Stimulated activated naive CD8-positive, alpha-beta T cell treated with anti-CD3 and anti-CD28 coated beads, Interleukin-15, Interleukin-2, amounts not matched to agents 100 ng/mL and 50 ng/mL, for 24 hours (primary cell): Measurements from ENCODE around the gene ATP6V0A4.

Experiments
- H3K27ac Mint-ChIP-seq: one replicate; pipeline ENCODE4 v1.8.0; 2021; ENCODE audit warnings: mild to moderate bottlenecking, mixed read lengths
- H3K27me3 Mint-ChIP-seq: one replicate; pipeline ENCODE4 v1.8.0; 2021; ENCODE audit warnings: mixed read lengths
- H3K36me3 Mint-ChIP-seq: one replicate; pipeline ENCODE4 v1.8.0; 2021; ENCODE audit warnings: low read depth, mixed read lengths
- H3K4me1 Mint-ChIP-seq: one replicate; pipeline ENCODE4 v1.8.0; 2021; ENCODE audit warnings: low read depth, mixed read lengths
- H3K4me3 Mint-ChIP-seq: one replicate; pipeline ENCODE4 v1.8.0; 2021; ENCODE audit warnings: mild to moderate bottlenecking, mixed read lengths
- H3K9me3 Mint-ChIP-seq: one replicate; pipeline ENCODE4 v1.8.0; 2021; ENCODE audit warnings: mixed read lengths

The ATP6V0A4 gene

DNA sequence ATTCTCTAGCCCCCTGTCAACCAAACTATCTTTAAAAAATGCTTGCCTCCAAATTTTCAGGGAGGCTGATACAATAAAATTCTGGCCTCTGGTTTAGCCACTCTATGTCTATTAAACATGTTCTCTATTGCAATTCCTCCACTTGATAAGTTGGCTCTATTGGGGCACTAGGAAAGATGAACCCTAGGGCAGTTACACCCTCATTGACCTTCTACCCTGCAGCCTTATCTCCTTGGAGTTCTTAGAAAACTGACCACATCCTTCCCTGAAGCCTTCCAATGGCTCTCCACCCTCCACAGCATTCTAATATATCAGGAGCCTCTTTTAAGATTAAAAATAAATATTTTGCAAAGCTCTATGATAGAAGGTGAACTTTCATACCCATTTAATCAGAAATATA lies 127.4 kb downstream of the ATP6V0A4 start:
- Mint-ChIP-seq H3K27ac (no peak overlapping the region), H3K9me3 (no peaks in the 10 kb centered on the region), H3K36me3 (no peaks in the 10 kb centered on the region), H3K4me1 (peaks cover 14% of the 10 kb centered on the region), H3K4me3 (no peak overlapping the region), H3K27me3 (peaks cover 11% of the 10 kb centered on the region)

DNA sequence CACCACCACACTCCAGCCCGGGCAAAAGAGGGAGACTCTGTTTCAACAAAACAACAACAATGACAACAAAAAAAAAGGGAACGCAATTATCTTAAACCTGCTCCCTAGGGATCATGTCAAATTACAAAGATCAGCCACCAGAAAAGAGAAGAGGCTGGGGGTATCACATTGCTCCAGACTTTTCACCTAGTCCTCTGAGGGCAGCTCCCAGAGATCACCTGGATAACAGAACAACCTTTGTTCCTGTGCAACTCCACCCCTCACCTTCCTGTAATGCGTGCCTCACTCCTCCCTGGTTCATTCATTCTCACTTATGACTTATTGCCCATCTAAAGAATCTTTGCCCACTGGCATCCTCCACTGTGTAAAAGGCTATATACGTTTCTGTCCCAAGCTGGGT lies 128.6 kb downstream of the ATP6V0A4 start:
- Mint-ChIP-seq H3K4me1 (peaks cover 14% of the 10 kb centered on the region), H3K27me3 (peaks cover 15% of the 10 kb centered on the region), H3K4me3 (no peak overlapping the region), H3K27ac (no peak overlapping the region), H3K36me3 (no peaks in the 10 kb centered on the region), H3K9me3 (no peaks in the 10 kb centered on the region)

DNA sequence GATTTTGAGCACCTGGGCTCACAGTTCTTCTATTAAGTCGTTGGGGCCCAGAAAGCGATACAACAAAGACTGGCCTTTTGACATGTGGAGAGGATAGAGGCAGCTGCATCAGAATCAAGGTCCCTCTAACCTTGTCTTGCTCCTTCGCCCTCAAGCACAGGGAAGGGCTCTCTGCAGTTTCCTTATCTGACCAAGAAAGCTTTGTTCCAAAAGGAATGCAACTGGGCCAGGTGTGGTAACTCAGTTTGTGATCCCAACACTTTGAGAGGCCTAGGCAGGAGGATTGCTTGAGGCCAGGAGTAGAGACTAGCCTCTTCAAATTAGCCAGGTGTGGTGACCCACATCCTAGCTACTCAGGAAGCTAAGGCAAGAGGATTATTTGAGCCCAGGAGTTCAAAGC lies 129.1 kb downstream of the ATP6V0A4 start:
- Mint-ChIP-seq H3K4me1 (peaks cover 18% of the 10 kb centered on the region), H3K27ac (no peak overlapping the region), H3K36me3 (no peaks in the 10 kb centered on the region), H3K4me3 (no peak overlapping the region), H3K27me3 (peaks cover 15% of the 10 kb centered on the region), H3K9me3 (no peaks in the 10 kb centered on the region)

DNA sequence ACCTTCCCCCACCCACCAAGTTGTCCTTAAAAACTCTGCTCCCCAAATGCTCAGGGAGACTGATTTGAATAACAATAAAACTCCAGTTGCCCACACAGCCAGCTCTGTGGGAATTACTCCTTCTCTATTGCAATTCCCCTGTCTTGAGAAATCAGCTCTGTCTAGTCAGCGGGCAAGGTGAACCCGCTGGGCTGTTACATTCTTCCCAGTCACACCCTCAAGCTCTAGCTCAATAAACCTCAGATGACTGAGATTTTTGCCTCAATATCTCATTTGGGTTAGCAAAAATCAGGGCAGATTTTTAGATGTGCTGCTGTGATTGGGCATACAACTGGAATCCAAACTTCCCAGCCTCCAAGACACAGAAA lies 129.8 kb downstream of the ATP6V0A4 start:
- Mint-ChIP-seq H3K36me3 (no peaks in the 10 kb centered on the region), H3K27ac (no peak overlapping the region), H3K9me3 (no peaks in the 10 kb centered on the region), H3K4me1 (peaks cover 21% of the 10 kb centered on the region), H3K27me3 (peaks cover 15% of the 10 kb centered on the region), H3K4me3 (no peak overlapping the region)

DNA sequence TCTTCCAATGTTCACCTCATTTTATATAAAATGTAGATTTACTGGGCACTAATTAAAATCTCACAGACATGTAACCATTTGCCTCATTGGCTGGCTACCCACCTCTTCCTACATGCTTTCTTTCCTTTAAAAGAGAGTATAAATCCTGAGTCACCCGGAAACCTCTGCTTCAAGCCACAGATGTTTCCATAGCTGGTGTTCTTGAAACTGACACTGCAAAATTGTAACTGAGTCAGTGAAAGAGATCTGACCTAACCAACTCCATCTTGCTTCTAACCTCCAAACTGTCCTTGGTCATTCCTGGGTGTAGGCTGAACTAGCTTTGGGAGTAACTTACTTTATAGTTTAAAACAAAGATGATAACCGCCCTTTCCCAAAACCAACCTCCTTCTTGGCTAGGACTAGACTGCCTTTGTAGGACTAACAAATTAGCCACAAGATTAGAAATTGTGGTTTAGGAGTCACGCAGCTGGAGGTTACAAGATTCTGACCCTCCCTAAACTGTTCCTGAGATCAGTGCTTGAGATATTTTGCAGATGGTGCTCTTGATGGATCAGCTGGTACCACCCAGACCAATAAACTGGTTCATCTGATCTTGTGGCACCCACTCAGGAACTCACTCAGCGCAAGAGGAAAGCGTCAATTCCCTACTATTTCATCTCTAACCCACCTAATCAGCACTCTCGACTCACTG lies 130.3 kb downstream of the ATP6V0A4 start:
- Mint-ChIP-seq H3K4me1 (peaks cover 21% of the 10 kb centered on the region), H3K27ac (no peak overlapping the region), H3K4me3 (no peak overlapping the region), H3K9me3 (no peaks in the 10 kb centered on the region), H3K36me3 (no peaks in the 10 kb centered on the region), H3K27me3 (peaks cover 15% of the 10 kb centered on the region)

DNA sequence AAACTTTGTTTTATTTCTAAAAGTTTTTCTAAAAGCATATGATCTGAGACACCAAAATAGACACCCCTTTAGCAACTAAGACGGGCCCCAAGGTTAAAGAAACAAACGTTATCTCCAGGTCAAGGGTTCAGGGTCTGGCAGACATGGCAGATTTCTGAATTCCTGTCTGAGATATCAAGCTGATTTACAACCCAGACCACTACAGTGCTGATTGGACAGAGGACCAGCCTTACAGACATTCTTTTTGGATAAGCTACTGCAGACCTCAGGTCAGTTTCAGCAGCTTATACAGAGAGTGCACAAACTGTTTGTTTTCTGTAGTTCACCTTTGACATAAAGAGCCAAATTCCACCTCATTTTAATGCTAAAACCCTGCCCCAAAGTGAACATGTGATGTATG lies 131.6 kb downstream of the ATP6V0A4 start:
- Mint-ChIP-seq H3K27ac (no peak overlapping the region), H3K27me3 (peaks cover 17% of the 10 kb centered on the region), H3K36me3 (no peaks in the 10 kb centered on the region), H3K4me3 (no peak overlapping the region), H3K4me1 (peaks cover 21% of the 10 kb centered on the region), H3K9me3 (no peaks in the 10 kb centered on the region)

DNA sequence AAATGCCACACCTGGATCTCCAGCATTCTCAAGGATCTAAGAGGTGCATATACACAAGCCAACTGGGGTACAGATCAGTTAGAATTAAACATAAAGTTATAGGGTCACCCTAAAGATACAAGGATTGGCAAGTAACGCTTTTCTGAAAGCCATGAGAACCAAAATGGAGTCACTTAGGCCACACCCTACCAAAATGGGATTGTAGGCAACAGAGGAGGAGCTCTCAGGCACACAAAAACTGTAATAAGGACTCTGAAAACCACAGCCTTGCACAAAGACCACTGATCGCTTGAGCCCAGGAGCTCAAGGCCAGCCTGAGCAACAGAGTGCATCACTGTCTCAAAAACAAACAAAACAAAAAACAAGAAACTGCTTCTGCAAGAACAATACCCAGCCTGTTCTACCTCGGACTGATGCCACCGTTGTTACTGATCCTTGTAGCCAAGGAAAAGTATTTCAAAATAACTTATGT lies 132.3 kb downstream of the ATP6V0A4 start:
- H3K9me3 Mint-ChIP-seq: no peaks in the 10 kb centered on the region
- H3K4me1 Mint-ChIP-seq: peaks cover 21% of the 10 kb centered on the region
- no peak overlapping the region for H3K27ac Mint-ChIP-seq
- H3K4me3 Mint-ChIP-seq: no peak overlapping the region
- peaks cover 20% of the 10 kb centered on the region for H3K27me3 Mint-ChIP-seq
- no peaks in the 10 kb centered on the region for H3K36me3 Mint-ChIP-seq

DNA sequence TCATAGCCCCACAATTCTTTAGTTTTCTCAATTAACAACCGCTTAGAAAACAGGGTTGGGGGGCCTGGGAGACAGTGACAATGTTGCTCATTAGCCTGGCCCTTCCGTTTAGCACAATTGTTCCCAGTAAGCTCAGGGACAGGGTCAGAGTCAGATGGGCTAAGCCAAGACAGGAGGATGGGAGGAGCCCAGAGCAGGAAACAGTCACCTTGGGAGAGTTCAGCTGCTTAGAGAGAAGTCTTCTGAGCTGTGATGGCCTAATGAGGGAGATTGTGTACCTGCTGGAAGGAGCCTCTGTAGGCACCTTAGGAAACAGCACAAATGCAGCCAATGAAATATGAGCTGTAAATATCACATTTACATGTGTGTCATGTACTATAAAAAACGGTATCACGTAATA lies 132.7 kb downstream of the ATP6V0A4 start:
- peak overlapping the region; percentile 28 for H3K4me3 Mint-ChIP-seq
- no peaks in the 10 kb centered on the region for H3K9me3 Mint-ChIP-seq
- no peaks in the 10 kb centered on the region for H3K36me3 Mint-ChIP-seq
- H3K27me3 Mint-ChIP-seq: peaks cover 20% of the 10 kb centered on the region
- peaks cover 21% of the 10 kb centered on the region for H3K4me1 Mint-ChIP-seq
- no peak overlapping the region for H3K27ac Mint-ChIP-seq

DNA sequence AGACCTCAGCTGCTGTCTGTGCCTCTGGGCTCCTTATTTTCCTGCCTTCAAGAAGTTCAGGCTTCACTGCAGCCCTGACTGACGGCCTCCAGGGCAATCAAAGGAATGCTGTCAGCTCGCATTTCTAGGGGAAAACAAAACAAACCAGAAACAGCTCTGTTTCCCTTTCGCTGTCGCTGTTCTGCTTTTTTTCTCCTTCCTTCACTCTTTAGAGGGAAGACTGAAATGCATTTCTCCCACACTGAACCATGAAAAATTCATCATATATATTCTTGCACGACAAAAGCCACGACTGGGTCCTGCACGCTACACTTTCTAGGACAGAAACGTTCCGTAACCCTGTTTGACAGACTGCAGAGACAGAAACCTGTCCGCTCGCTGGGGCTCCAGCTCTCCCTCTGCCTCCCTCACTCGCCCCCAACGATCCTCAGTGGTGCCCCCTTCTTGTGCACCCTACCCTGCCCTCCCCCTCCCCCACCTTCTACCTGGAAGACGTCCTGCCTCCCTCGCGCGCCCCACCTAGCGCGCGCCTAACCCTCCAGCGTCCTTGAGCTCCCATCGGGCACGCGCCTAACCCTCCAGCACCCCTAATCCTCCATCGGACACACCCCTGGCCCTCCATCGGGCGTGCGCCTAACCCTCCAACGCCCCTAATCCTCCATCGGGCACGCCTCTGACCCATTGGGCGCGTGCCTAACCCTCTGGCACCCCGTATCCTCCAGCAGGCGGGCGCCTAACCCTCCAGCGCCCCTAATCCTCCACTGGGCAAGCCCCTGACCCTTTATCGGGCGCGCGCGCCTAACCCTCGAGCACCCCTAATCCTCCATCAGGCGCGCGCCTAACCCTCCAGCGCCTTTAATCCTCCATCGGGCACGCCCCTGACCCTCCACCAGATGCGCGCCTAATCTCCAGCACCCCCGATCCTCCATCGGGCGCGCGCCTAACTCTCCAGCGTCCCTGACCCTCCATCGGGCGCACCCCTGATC lies 134.0 kb downstream of the ATP6V0A4 start:
- peak overlapping the region; percentile 69 for H3K4me3 Mint-ChIP-seq
- peaks cover 21% of the 10 kb centered on the region for H3K4me1 Mint-ChIP-seq
- no peak overlapping the region for H3K27ac Mint-ChIP-seq
- H3K36me3 Mint-ChIP-seq: no peaks in the 10 kb centered on the region
- peaks cover 13% of the 10 kb centered on the region for H3K27me3 Mint-ChIP-seq
- H3K9me3 Mint-ChIP-seq: no peaks in the 10 kb centered on the region

DNA sequence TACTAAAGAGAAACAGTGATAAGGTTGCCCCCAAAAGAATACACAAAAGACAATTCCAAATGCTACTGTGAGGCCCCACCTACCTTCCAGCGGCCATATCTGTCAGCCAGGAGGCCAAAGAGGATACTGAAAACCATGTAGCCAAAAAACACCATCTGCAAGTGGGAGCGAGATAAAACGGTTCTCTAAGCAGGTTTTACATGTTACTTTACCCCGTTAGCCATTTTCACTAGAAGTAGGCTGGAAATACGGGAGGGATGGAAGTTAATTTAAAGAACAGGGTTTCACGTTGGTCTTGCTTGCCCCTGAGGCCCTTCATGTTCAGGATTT lies 135.0 kb downstream of the ATP6V0A4 start:
- H3K4me1 Mint-ChIP-seq: peaks cover 17% of the 10 kb centered on the region

DNA sequence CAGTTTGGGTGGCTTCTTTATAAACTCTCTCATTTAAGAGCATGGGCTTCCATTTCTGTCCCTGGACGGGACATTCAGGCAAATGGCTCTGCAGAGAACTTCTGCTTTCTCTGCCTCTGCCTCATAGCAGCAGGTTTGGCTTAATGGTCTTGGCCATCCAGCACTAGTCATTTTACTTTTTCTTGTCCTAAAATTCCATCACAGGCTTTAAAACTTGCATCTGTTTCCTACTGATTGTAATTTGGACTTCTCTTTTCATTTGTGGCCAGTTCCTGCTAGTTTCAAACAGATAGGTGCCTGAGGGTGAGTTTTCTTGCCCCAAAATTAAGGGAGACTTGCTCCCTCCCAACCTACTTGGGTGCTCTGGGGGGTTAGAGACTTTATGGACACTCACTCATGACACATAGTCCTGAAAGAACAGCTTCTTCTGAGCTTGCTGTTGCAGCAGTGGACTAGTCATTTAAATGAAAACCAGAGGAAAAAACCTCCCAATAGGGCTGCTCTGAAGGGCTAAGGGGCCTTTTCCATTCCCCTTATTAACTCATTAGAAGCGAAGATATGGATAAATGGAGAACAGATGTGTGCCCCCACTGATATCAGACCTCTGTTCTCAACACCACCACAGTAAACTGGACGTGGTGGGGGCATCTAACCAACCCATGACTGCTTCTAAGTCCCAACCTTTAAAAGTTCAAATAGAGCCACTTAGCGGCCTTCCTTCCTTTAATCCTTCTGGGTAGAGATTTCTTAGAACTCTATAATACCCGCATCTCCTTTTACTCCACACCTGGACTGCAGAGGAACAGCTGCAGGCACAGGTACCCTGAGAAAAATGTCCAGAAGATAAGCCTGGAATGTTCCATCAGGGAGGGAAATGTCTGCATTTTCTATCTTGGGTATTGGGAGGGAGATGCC lies 135.7 kb downstream of the ATP6V0A4 start:
- Mint-ChIP-seq H3K27me3 (peaks cover 13% of the 10 kb centered on the region), H3K9me3 (no peaks in the 10 kb centered on the region), H3K27ac (no peak overlapping the region), H3K4me1 (peaks cover 11% of the 10 kb centered on the region), H3K36me3 (no peaks in the 10 kb centered on the region), H3K4me3 (no peak overlapping the region)

More for the DNA sequence above, 135.0 kb downstream of the ATP6V0A4 start:
- no peaks in the 10 kb centered on the region for H3K36me3 Mint-ChIP-seq
- H3K9me3 Mint-ChIP-seq: no peaks in the 10 kb centered on the region
- H3K27ac Mint-ChIP-seq: no peak overlapping the region
- no peak overlapping the region for H3K4me3 Mint-ChIP-seq
- H3K27me3 Mint-ChIP-seq: peaks cover 13% of the 10 kb centered on the region

DNA sequence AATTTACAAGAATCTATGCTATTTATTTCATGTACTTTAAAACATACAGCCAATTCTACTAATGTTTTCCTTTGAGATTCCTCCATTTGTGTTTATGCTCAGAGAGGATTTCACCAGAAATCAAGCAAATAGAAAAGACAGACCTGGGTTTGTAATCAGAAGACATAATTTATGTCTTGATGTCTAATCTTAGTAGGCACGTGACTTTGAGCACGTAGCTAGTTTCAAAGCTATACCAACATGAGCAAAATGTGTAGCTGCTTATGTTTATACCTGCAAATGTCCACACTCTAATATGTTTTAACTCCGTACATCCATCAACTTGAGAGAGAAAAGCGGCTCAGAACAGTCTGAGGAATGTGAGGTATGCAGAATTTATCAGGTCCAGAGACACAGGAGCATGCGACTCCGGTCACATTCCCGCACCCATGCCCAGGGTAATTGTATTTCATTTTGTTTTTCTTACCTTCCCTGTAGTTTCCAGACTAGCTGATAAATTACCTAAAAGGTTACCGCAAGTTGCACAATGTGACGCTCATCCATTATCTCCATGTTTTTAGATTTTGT lies 136.8 kb downstream of the ATP6V0A4 start:
- H3K27me3 Mint-ChIP-seq: peaks cover 12% of the 10 kb centered on the region

DNA sequence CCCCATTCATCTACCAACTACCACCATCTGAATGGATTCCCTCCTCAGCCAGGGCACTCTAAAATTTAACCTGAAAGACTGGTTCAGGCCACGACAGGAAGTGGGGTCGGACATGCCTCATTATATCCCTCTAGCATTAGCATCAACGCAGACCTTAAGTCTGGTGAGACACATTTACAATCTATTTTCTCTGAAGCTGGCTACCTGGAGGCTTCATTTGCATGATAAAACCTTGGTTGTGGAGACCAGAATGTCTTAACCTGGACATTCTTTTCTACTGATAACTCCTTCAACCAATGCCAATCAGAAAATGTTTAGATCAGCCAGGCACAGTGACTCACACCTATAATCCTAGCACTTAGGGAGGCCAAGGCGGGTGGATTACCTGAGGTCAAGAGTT lies 139.1 kb downstream of the ATP6V0A4 start:
- Mint-ChIP-seq H3K9me3 (no peaks in the 10 kb centered on the region), H3K27ac (no peak overlapping the region), H3K4me3 (no peak overlapping the region), H3K4me1 (peaks cover 2% of the 10 kb centered on the region), H3K36me3 (no peaks in the 10 kb centered on the region), H3K27me3 (peaks cover 6% of the 10 kb centered on the region)

More for the DNA sequence above, 136.8 kb downstream of the ATP6V0A4 start:
- Mint-ChIP-seq H3K9me3 (no peaks in the 10 kb centered on the region), H3K4me1 (peaks cover 7% of the 10 kb centered on the region), H3K27ac (no peak overlapping the region), H3K4me3 (no peak overlapping the region), H3K36me3 (no peaks in the 10 kb centered on the region)

DNA sequence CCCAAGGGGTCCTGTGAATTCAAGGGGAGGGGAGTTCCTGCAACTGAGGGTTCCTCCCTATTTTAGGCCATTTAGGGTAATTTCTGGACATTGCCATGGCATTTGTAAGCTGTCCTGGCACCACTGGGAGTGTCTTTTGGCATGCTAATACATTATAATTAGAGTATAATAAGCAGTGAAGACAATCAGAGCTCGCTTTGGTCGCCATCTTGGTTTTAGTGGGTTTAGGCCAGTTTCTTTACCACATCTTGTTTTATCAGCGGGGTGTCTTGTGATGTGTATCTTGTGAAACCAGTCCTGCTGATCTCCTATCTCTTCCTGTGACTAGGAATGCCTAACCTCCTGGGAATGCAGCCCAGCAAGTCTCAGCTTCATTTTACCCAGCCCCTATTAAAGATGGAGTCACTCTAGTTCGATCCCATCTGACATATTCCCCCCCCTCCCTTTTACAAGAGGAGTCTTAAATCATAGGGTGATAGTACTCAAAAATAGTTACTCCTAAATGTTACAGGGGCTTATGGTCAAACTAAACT lies 140.1 kb downstream of the ATP6V0A4 start:
- Mint-ChIP-seq H3K36me3 (peaks cover under 1% of the 10 kb centered on the region), H3K9me3 (no peaks in the 10 kb centered on the region), H3K4me3 (no peak overlapping the region), H3K27ac (no peak overlapping the region), H3K27me3 (peaks cover 6% of the 10 kb centered on the region), H3K4me1 (no peaks in the 10 kb centered on the region)
